HepG2 (cell line): ENCODE measurements around the gene IFNA1. TPM values are rescaled to one million over a fixed set of nuclear protein-coding genes. Genes with fewer than 3 reads are reported as not detected.

Experiments used
- ATAC-seq: fragments of 200-7000 bp; cut with Tn5 transposase; 3 replicates; pipeline ENCODE4 v1.9.1; 2020; ENCODE audit warnings: mild to moderate bottlenecking, moderate library complexity
- BruUV-seq: library from RNA; stranded (reverse); fragments of 400-500 nt; replicated peaks from 2 replicates; lab custom pipeline; 2021; lab: Mats Ljungman, UMichigan
- CTCF ChIA-PET: fragments of 300-600 bp; formaldehyde crosslinking; extraction: SDS; loops from one replicate; lab custom pipeline; 2021; ENCODE audit warnings: low total read pairs, inconsistent platforms, low intra/inter-chr PET ratio; lab: Yijun Ruan, JAX
- POLR2A ChIA-PET: fragments of 350-600 bp; sonication (Branson Sonifier 250); formaldehyde crosslinking; loops from one replicate; lab custom pipeline; 2020; ENCODE audit warnings: antibody characterized with exemption, inconsistent platforms; lab: Yijun Ruan, JAX
- DNase-seq: peaks from one replicate; pipeline ENCODE4 v3.0.0-alpha.2; 2015; ENCODE audit warnings: low spot score
- FAIRE-seq: peaks from 3 replicates; lab custom pipeline; 2011; peaks lifted over from hg19 to GRCh38; lab: Jason Lieb, UNC
- H2AFZ ChIP-seq: one replicate; pipeline ENCODE4 v1.6.1; 2011; ENCODE audit warnings: low read length, inconsistent platforms
- H3K27ac ChIP-seq: fragments of 300-600 bp; 3 replicates; pipeline ENCODE4 v1.8.0; 2011; ENCODE audit warnings: mixed run types, mild to moderate bottlenecking, mixed read lengths, low read length, inconsistent platforms; ENCODE audit not compliant: insufficient read depth; ENCODE audit errors: extremely low read length
- H3K27me3 ChIP-seq, 2 experiments: fragments of 200-600 bp in 1 of 2; 2 replicates in 1 of 2; 3 replicates in 1 of 2; pipeline versions ENCODE4 v1.6.0 to v1.8.0; 2011; ENCODE audit warnings: low read length in 2 of 2, mild to moderate bottlenecking in 2 of 2, moderate library complexity in 2 of 2, inconsistent platforms in 1 of 2; ENCODE audit not compliant: insufficient read depth in 2 of 2, control insufficient read depth in 1 of 2
- H3K36me3 ChIP-seq, 2 experiments: fragments of 200-600 bp in 1 of 2; replicated peaks in 1 of 2; 2 replicates in 1 of 2; 3 replicates in 1 of 2; pipeline versions ENCODE4 v1.5.1 to v1.8.0; 2011; ENCODE audit warnings: low read length in 2 of 2, inconsistent platforms in 1 of 2; ENCODE audit not compliant: insufficient read depth in 2 of 2, control insufficient read depth in 1 of 2
- H3K4me1 ChIP-seq: 2 replicates; pipeline ENCODE4 v1.5.1; 2012; ENCODE audit warnings: low read length, inconsistent platforms; ENCODE audit not compliant: insufficient read depth
- H3K4me2 ChIP-seq: 2 replicates; pipeline ENCODE4 v1.6.0; 2011; ENCODE audit warnings: low read depth, low read length, inconsistent platforms
- H3K4me3 ChIP-seq, 3 experiments: fragments of 200-600 bp in 1 of 3; sonication (generic), shearing (Covaris generic) in 1 of 3; replicated peaks in 1 of 3; 2 replicates each; pipeline ENCODE4 v1.5.1; 2011 to 2016; ENCODE audit warnings: low read length in 3 of 3, inconsistent platforms in 2 of 3, low read depth in 2 of 3, mild to moderate bottlenecking in 2 of 3, control low read depth in 1 of 3, mixed read lengths in 1 of 3; ENCODE audit not compliant: insufficient read depth in 1 of 3
- H3K79me2 ChIP-seq: one replicate; pipeline ENCODE4 v1.6.1; 2011; ENCODE audit warnings: low read length, inconsistent platforms; ENCODE audit not compliant: insufficient read depth
- H3K9ac ChIP-seq: 2 replicates; pipeline ENCODE4 v1.6.0; 2011; ENCODE audit warnings: mild to moderate bottlenecking, low read depth, low read length, inconsistent platforms; ENCODE audit not compliant: insufficient read depth
- H3K9me3 ChIP-seq: 2 replicates; pipeline ENCODE4 v1.5.1; 2012; ENCODE audit warnings: mild to moderate bottlenecking, low read length
- H4K20me1 ChIP-seq: 2 replicates; pipeline ENCODE4 v1.6.0; 2011; ENCODE audit warnings: inconsistent platforms, mild to moderate bottlenecking, low read length, moderate library complexity; ENCODE audit not compliant: insufficient read depth
- CBX5 ChIP-seq: sonication (generic); formaldehyde crosslinking; IDR thresholded peaks from 2 replicates; pipeline ENCODE4 v1.4.0; 2020; ENCODE audit warnings: missing genetic modification reagents, borderline replicate concordance
- DR1 ChIP-seq: sonication (generic); formaldehyde crosslinking; IDR thresholded peaks from 2 replicates; pipeline ENCODE4 v1.8.0; 2021; ENCODE audit warnings: mild to moderate bottlenecking, missing genetic modification reagents, inconsistent platforms
- FOXK2 ChIP-seq: fragments of 450-650 bp; IDR thresholded peaks from 2 replicates; pipeline ENCODE4 v1.6.1; 2016
- NFKBIZ ChIP-seq: IDR thresholded peaks from 2 replicates; pipeline ENCODE4 v1.6.1; 2018; ENCODE audit warnings: missing genetic modification reagents, missing compliant biosample characterization
- RXRB ChIP-seq: IDR thresholded peaks from 2 replicates; pipeline ENCODE4 v1.6.1; 2016; ENCODE audit warnings: borderline replicate concordance, missing genetic modification reagents, missing compliant biosample characterization
- SOX6 ChIP-seq, 2 experiments: fragments of 450-650 bp in 1 of 2; sonication (generic) in 1 of 2; formaldehyde crosslinking in 1 of 2; IDR thresholded peaks; 2 replicates each; pipeline versions ENCODE4 v1.4.0 to v1.6.1; 2017 to 2020; ENCODE audit warnings: antibody characterized with exemption in 1 of 2, mild to moderate bottlenecking in 1 of 2, missing genetic modification reagents in 1 of 2
- ZNF557 ChIP-seq: sonication (generic); formaldehyde crosslinking; IDR thresholded peaks from 2 replicates; pipeline ENCODE4 v1.4.0; 2020; ENCODE audit warnings: missing genetic modification reagents
- in situ Hi-C: cut with HindIII; loops from 2 replicates; pipeline ENCODE4 v1.10.0; 2017; ENCODE audit warnings: low pct_unique_long_range_greater_than_20kb; ENCODE audit not compliant: extremely low pct_ligation_motif_present
- intact Hi-C: fragments of 100-400 bp; cut with micrococcal nuclease; formaldehyde crosslinking; loops from one replicate; pipeline ENCODE4 v1.10.0; 2022; ENCODE audit not compliant: unreplicated experiment
- polyA plus RNA-seq, 8 experiments: library from polyadenylated mRNA; depleted of rRNA in 3 of 8; stranded (reverse) in 7 of 8; unstranded in 1 of 8; fragments of >200 nt; fragmentation: Illumina TruSeq in 4 of 8; extraction: Trizol in 4 of 8; gene quantifications; 2 replicates each; pipeline versions ENCODE4 v1.2.1 to v1.2.3, GENCODE V29; 2011 to 2016; ENCODE audit warnings: low read depth in 4 of 8, missing spikeins in 1 of 8, mixed read lengths in 1 of 8; ENCODE audit not compliant: insufficient read depth in 1 of 8
- total RNA-seq, 5 experiments: library from RNA; depleted of rRNA; stranded (reverse); fragments of >200 nt; fragmentation: Illumina TruSeq; extraction: Trizol; gene quantifications; 2 replicates each; pipeline ENCODE4 v1.2.3, GENCODE V29; 2016; ENCODE audit warnings: low read depth in 1 of 5
- TF ChIP-seq, protein P1 (sequence below): sonication (generic); formaldehyde crosslinking; IDR thresholded peaks from 2 replicates; pipeline ENCODE4 v1.9.0; 2021; ENCODE audit warnings: mild to moderate bottlenecking, missing genetic modification reagents

The IFNA1 gene
- total and polyA plus RNA-seq, 2 of the 13 experiments (the other 11 are each of a cell fraction or from before 2014, with no cell fraction given) = not detected

DNA sequence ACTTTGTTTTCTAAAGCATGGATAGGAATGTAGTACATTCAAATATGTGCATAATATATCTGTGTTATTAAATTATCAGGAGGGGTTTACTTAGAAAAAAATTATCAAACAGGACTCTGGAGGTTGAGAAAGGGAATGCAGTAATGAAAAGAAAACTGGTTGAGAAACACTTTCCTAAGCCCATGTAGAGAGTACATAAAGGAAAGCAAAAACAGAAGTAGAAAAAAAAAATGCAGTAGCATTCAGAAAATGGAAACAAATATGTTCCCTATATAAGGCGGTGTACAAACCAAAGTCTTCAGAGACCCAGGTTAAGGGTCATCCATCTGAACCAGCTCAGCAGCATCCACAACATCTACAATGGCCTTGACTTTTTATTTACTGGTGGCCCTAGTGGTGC lies 31.4 kb upstream of the IFNA1 start, which contains the start of gene IFNA8 (continued):
- TF ChIP-seq SOX6 (IDR thresholded peaks at IDR 0.05) = no peak
- TF ChIP-seq SOX6 (CRISPR knock-in tag; IDR thresholded peaks at IDR 0.05) = no peak
- no peak for TF ChIP-seq RXRB (CRISPR knock-in tag)
- no peak for TF ChIP-seq ZNF557 (CRISPR knock-in tag)
- TF ChIP-seq NFKBIZ (CRISPR knock-in tag) = no peak
- TF ChIP-seq DR1 (CRISPR knock-in tag) = no peak
- TF ChIP-seq, protein P1, sequence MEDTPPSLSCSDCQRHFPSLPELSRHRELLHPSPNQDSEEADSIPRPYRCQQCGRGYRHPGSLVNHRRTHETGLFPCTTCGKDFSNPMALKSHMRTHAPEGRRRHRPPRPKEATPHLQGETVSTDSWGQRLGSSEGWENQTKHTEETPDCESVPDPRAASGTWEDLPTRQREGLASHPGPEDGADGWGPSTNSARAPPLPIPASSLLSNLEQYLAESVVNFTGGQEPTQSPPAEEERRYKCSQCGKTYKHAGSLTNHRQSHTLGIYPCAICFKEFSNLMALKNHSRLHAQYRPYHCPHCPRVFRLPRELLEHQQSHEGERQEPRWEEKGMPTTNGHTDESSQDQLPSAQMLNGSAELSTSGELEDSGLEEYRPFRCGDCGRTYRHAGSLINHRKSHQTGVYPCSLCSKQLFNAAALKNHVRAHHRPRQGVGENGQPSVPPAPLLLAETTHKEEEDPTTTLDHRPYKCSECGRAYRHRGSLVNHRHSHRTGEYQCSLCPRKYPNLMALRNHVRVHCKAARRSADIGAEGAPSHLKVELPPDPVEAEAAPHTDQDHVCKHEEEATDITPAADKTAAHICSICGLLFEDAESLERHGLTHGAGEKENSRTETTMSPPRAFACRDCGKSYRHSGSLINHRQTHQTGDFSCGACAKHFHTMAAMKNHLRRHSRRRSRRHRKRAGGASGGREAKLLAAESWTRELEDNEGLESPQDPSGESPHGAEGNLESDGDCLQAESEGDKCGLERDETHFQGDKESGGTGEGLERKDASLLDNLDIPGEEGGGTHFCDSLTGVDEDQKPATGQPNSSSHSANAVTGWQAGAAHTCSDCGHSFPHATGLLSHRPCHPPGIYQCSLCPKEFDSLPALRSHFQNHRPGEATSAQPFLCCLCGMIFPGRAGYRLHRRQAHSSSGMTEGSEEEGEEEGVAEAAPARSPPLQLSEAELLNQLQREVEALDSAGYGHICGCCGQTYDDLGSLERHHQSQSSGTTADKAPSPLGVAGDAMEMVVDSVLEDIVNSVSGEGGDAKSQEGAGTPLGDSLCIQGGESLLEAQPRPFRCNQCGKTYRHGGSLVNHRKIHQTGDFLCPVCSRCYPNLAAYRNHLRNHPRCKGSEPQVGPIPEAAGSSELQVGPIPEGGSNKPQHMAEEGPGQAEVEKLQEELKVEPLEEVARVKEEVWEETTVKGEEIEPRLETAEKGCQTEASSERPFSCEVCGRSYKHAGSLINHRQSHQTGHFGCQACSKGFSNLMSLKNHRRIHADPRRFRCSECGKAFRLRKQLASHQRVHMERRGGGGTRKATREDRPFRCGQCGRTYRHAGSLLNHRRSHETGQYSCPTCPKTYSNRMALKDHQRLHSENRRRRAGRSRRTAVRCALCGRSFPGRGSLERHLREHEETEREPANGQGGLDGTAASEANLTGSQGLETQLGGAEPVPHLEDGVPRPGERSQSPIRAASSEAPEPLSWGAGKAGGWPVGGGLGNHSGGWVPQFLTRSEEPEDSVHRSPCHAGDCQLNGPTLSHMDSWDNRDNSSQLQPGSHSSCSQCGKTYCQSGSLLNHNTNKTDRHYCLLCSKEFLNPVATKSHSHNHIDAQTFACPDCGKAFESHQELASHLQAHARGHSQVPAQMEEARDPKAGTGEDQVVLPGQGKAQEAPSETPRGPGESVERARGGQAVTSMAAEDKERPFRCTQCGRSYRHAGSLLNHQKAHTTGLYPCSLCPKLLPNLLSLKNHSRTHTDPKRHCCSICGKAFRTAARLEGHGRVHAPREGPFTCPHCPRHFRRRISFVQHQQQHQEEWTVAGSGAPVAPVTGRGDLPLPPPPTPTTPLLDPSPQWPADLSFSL (CRISPR knock-in tag) = no peak
- TF ChIP-seq, all 625 proteins: peak for 0

DNA sequence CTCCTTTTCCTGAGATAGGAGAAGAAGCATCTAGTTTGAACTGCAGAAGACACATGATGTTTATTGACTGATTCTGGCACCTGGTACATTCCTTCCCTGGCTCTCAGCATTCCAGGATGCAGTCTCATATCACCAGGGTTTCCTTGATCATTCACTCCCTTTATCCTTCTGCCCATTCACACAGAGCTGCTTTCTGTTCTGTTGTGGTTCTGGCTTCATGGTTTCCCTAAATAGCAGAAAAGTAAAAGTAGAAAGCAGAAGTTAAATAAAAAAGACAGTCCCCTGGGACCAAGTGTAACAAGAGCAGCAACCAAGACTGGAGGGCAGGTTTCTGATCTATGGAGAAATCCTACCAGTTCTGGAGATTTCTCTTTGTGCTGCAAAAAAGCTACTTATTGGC lies 28.1 kb upstream of the IFNA1 start:
- in situ Hi-C loops = no loop called here
- CTCF ChIA-PET = no interaction called here

More for the DNA sequence above, 28.1 kb upstream of the IFNA1 start:
- FAIRE-seq (no peak), ATAC-seq (no peak), DNase-seq (no peak)
- Histone ChIP-seq H3K4me3 (no peak overlapping the region), H3K27me3 (no peaks in the 10 kb centered on the region), H4K20me1 (no peaks in the 10 kb centered on the region), H3K4me2 (no peak overlapping the region), H3K79me2 (no peaks in the 10 kb centered on the region), H3K9me3 (no peaks in the 10 kb centered on the region), H3K9ac (no peak overlapping the region), H3K36me3 (no peaks in the 10 kb centered on the region), H3K4me1 (no peaks in the 10 kb centered on the region), H3K27ac (no peak overlapping the region), H2AFZ (no peak overlapping the region)
- intact Hi-C loops = no loop called here
- POLR2A ChIA-PET = no interaction called here
- no TSS peak for BruUV-seq
- TF ChIP-seq CBX5 = no peak
- TF ChIP-seq FOXK2 = no peak
